Muscle of arm (tissue), 12 donors: ENCODE measurements around the gene KRTAP12-2. TPM values are rescaled to one million over a fixed set of nuclear protein-coding genes. Genes with fewer than 3 reads are reported as not detected.
"Not testable (repeated sequence)": the region's sequence is repeated elsewhere in the genome, so short reads cannot be mapped to it uniquely, and the experiment has no call there.

ENCODE experiments used
- DNase-seq: peaks from one replicate; pipeline ENCODE4 v3.0.0-alpha.2; 2013
- polyA plus RNA-seq, 12 donors: library from polyadenylated mRNA; unstranded; fragments of 120-200 nt; gene quantifications; one replicate each; pipeline ENCODE4 v1.2.1, GENCODE V29; 2013; ENCODE audit not compliant: insufficient read length in 12 of 12

Gene KRTAP12-2
- polyA plus RNA-seq, 12 donors = not detected

- no peak for DNase-seq
Measured at GRCh38 chr21:44702973-44703730, 36.4 kb upstream of the KRTAP12-2 start.

- no peak for DNase-seq
Measured at GRCh38 chr21:44702111-44702972, 35.6 kb upstream of the KRTAP12-2 start.

GRCh38 chr21:44701541-44701940 is 34.8 kb upstream of the KRTAP12-2 start:
- no peak for DNase-seq

DNA sequence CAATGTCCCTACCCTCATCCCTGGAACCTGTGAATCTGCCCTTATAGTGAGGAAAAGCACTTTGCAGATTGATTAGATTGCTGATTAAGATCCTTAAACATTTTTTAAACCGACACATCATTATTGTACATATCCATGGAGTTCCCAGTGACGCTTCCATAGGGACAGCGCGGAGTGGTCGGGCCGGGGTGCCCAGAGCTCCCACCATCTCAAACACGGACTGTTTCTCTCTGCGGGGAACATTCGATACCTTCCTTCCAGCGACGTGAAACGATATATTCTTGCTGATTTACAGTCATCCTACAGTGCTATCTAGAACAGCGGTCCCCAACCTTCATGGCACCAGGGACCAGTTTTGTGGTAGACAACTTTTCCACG is 34.3 kb upstream of the KRTAP12-2 start:
- DNase-seq = no peak

GRCh38 chr21:44700101-44701022 is 33.6 kb upstream of the KRTAP12-2 start:
- DNase-seq = no peak

GRCh38 chr21:44699502-44700001 is 32.8 kb upstream of the KRTAP12-2 start:
- DNase-seq = no peak

GRCh38 chr21:44697811-44698734 is 31.3 kb upstream of the KRTAP12-2 start:
- no peak for DNase-seq

GRCh38 chr21:44697172-44697810 is 30.6 kb upstream of the KRTAP12-2 start, which contains the start of gene KRTAP10-12:
Gene KRTAP10-12 (plus strand): TSS chr21:44697172. CDS start chr21:44697202, 30 bp downstream.
- DNase-seq = not testable (repeated sequence)

- DNase-seq = no peak
Measured at GRCh38 chr21:44696572-44696971, 29.8 kb upstream of the KRTAP12-2 start.

GRCh38 chr21:44695641-44696040 is 28.9 kb upstream of the KRTAP12-2 start:
- no peak for DNase-seq

GRCh38 chr21:44695184-44695583 is 28.5 kb upstream of the KRTAP12-2 start:
- DNase-seq = no peak

- no peak for DNase-seq
Measured at GRCh38 chr21:44694776-44695175, 28.0 kb upstream of the KRTAP12-2 start.

DNA sequence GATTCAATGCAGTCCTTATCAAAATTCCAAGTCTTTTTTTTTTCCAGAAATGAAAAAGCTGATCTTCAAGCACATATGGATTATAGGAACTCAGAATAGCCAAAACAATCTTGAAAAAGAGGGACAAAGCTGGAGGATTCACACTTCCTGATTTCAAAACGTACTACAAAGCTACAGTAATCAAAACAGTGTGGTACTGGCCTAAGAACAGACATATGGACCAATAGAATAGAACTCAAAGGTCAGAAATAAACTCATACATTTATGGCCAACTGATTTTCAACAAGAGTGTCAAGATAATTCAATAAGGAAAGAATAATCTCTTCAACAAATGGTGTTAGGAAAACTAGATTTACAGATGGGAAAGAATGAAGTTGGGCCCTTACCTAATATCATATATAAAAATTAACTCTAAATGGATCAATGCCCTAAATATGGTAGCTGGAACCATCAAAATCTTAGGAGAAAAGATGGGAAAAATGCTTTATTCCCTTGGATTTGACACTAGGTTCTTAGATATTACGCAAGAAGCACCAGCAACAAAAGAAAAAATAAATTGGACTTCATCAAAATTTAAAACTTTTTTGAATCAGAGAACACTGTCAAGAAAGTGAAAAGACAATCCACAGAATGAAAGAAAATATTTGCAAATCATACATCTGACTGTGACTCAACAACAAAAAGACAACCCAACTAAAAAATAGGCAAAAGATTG is 26.2 kb upstream of the KRTAP12-2 start:
- no peak for DNase-seq

DNA sequence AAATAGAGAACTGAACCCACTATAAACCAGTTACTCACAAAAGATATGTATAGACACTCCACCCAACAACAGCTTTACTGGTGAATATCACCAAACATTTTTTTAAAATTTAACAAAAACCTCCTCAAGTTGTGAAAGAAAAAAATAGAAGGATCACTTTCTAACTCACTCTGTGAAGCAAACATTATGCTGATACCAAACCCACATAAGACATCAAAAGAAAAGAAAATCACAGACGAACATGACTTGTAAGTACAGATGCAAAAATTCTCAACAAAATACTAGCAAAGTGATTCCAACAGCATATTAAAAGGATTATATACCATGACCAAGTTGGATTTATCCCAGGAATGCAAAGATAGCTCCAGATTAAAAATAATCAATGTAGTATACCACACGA is 25.0 kb upstream of the KRTAP12-2 start:
- no peak for DNase-seq

- not testable (repeated sequence) for DNase-seq
Measured at GRCh38 chr21:44689740-44690139, 23.0 kb upstream of the KRTAP12-2 start.

- DNase-seq = no peak
Measured at GRCh38 chr21:44687671-44688070, 20.9 kb upstream of the KRTAP12-2 start.

- no peak for DNase-seq
Measured at GRCh38 chr21:44686843-44687561, 20.3 kb upstream of the KRTAP12-2 start.

DNA sequence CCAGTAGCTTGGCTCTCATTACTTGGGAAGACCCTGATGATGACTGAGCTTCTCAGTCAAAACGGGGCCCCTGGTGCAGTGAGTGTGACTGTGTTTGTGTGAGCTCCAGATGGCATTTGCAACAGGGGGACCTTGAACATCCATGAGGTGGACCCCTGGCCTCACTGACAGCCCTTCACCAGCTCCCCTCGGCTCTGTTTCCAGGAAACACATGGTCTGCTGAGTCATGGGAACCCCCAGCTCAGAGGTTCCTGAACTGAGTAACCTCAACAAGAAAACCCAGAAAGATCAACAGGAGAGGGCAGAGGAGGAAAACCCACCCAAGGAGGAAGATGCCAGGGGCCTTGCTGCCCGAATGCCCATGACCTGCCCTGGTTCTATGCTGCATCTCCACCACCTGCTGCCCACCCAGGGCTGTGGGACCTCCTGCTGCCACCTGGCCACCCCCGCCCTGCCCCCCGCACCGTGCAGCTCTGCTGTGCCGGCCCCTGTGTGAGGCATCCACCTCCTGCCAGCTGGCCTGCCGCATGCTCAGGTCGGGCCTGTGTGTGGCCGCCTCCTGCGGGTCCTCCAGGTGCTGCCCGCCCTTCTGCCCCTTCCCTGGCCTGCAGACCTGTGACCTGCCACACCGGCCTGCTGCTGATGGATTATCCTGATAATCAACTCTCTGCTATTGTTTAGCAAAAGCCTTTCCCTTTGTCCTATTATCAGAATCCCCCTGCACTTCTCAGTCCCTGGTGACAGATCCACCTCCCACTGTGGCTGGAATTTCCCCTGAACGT is 19.5 kb upstream of the KRTAP12-2 start:
- DNase-seq = no peak
